H9 (cell line): ENCODE results near the gene FXYD3. TPM values are rescaled to one million over a fixed set of nuclear protein-coding genes. Genes with fewer than 3 reads are reported as not detected.

Source experiments
- DNase-seq: peaks from one replicate; pipeline ENCODE4 v3.0.0-alpha.2; 2017
- H2AFZ ChIP-seq: one replicate; pipeline ENCODE4 v1.6.1; 2013; ENCODE audit warnings: mild to moderate bottlenecking, low read length, control low read depth, moderate library complexity
- H2AK5ac ChIP-seq: 2 replicates; pipeline ENCODE4 v1.6.1; 2013; ENCODE audit warnings: low read length, control low read depth, mixed read lengths; ENCODE audit not compliant: insufficient read length
- H2BK120ac ChIP-seq: one replicate; pipeline ENCODE4 v1.6.1; 2013; ENCODE audit warnings: low read depth, mild to moderate bottlenecking, low read length, control low read depth, inconsistent platforms; ENCODE audit not compliant: poor library complexity, severe bottlenecking
- H2BK12ac ChIP-seq: 2 replicates; pipeline ENCODE4 v1.6.1; 2013; ENCODE audit warnings: low read length, control low read depth, mixed read lengths, low read depth; ENCODE audit not compliant: insufficient read length
- H2BK15ac ChIP-seq: 2 replicates; pipeline ENCODE4 v1.6.1; 2013; ENCODE audit warnings: low read depth, low read length, control low read depth
- H2BK20ac ChIP-seq: one replicate; pipeline ENCODE4 v1.6.1; 2013; ENCODE audit warnings: low read depth, mild to moderate bottlenecking, low read length, control low read depth, inconsistent platforms; ENCODE audit not compliant: poor library complexity, severe bottlenecking
- H2BK5ac ChIP-seq: 2 replicates; pipeline ENCODE4 v1.6.1; 2013; ENCODE audit warnings: low read length, control low read depth, mixed read lengths; ENCODE audit not compliant: insufficient read length
- H3K14ac ChIP-seq: 2 replicates; pipeline ENCODE4 v1.6.1; 2013; ENCODE audit warnings: low read length, control low read depth; ENCODE audit not compliant: insufficient read depth
- H3K18ac ChIP-seq: 2 replicates; pipeline ENCODE4 v1.6.1; 2013; ENCODE audit warnings: low read depth, mild to moderate bottlenecking, mixed read lengths, low read length, control low read depth; ENCODE audit not compliant: insufficient read length
- H3K23ac ChIP-seq: 2 replicates; pipeline ENCODE4 v1.6.1; 2013; ENCODE audit warnings: low read length, control low read depth, mixed read lengths, low read depth; ENCODE audit not compliant: insufficient read length
- H3K23me2 ChIP-seq: 2 replicates; pipeline ENCODE4 v1.6.1; 2013; ENCODE audit warnings: low read depth, mild to moderate bottlenecking, mixed read lengths, low read length, control low read depth; ENCODE audit not compliant: insufficient read length, poor library complexity, severe bottlenecking
- H3K27ac ChIP-seq: 2 replicates; pipeline ENCODE4 v1.5.1; 2013; ENCODE audit warnings: low read length, control low read depth, mixed read lengths, low read depth; ENCODE audit not compliant: insufficient read length
- H3K27me3 ChIP-seq: 2 replicates; pipeline ENCODE4 v1.6.1; 2013; ENCODE audit warnings: low read length, control low read depth, inconsistent platforms; ENCODE audit not compliant: insufficient read depth
- H3K4ac ChIP-seq: 2 replicates; pipeline ENCODE4 v1.6.1; 2013; ENCODE audit warnings: low read depth, mild to moderate bottlenecking, control low read depth, inconsistent platforms, low read length, moderate library complexity
- H3K4me1 ChIP-seq: 2 replicates; pipeline ENCODE4 v1.6.1; 2013; ENCODE audit warnings: low read length, control low read depth, inconsistent platforms; ENCODE audit not compliant: insufficient read depth
- H3K4me2 ChIP-seq: 2 replicates; pipeline ENCODE4 v1.6.1; 2013; ENCODE audit warnings: low read length, control low read depth, mixed read lengths; ENCODE audit not compliant: insufficient read length, insufficient read depth
- H3K56ac ChIP-seq: 2 replicates; pipeline ENCODE4 v1.6.1; 2013; ENCODE audit warnings: low read depth, mild to moderate bottlenecking, mixed read lengths, low read length, control low read depth; ENCODE audit not compliant: insufficient read length
- H3K79me1 ChIP-seq: 2 replicates; pipeline ENCODE4 v1.6.1; 2013; ENCODE audit warnings: low read depth, mild to moderate bottlenecking, moderate library complexity, low read length, control low read depth, inconsistent platforms; ENCODE audit not compliant: insufficient read depth, poor library complexity, severe bottlenecking
- H3K79me2 ChIP-seq: 2 replicates; pipeline ENCODE4 v1.6.1; 2013; ENCODE audit warnings: low read length, control low read depth, inconsistent platforms; ENCODE audit not compliant: insufficient read depth
- H3K9ac ChIP-seq: 2 replicates; pipeline ENCODE4 v1.6.1; 2013; ENCODE audit warnings: low read length, control low read depth, mixed read lengths; ENCODE audit not compliant: insufficient read length; ENCODE audit errors: extremely low read depth
- H3K9me3 ChIP-seq: one replicate; pipeline ENCODE4 v1.6.1; 2013; ENCODE audit warnings: low read depth, low read length, inconsistent platforms; ENCODE audit not compliant: control insufficient read depth
- H3T11ph ChIP-seq: one replicate; pipeline ENCODE4 v1.6.1; 2013; ENCODE audit warnings: mild to moderate bottlenecking, low read length, control low read depth, inconsistent platforms
- H4K20me1 ChIP-seq: one replicate; pipeline ENCODE4 v1.6.1; 2013; ENCODE audit not compliant: control insufficient read depth, insufficient read length, insufficient read depth
- H4K5ac ChIP-seq: 2 replicates; pipeline ENCODE4 v1.6.1; 2013; ENCODE audit warnings: low read depth, mild to moderate bottlenecking, mixed read lengths, low read length, control low read depth; ENCODE audit not compliant: insufficient read length
- H4K8ac ChIP-seq: replicated peaks from 2 replicates; pipeline ENCODE4 v1.6.1; 2013; ENCODE audit warnings: low read length, control low read depth, mixed read lengths, low read depth; ENCODE audit not compliant: insufficient read length
- H4K91ac ChIP-seq: 2 replicates; pipeline ENCODE4 v1.6.1; 2013; ENCODE audit warnings: low read depth, mild to moderate bottlenecking, moderate library complexity, mixed read lengths, low read length, control low read depth; ENCODE audit not compliant: insufficient read length
- H3K27ac Mint-ChIP-seq, 3 experiments: 2 replicates in 2 of 3; 3 replicates in 1 of 3; pipeline ENCODE4 v1.8.0; 2020 to 2021; ENCODE audit warnings: mixed read lengths in 3 of 3, mild to moderate bottlenecking in 1 of 3, moderate library complexity in 1 of 3
- H3K27me3 Mint-ChIP-seq: 2 replicates; pipeline ENCODE4 v1.8.0; 2021; ENCODE audit warnings: low read depth, mild to moderate bottlenecking, moderate library complexity, mixed read lengths
- H3K36me3 Mint-ChIP-seq, 3 experiments: 2 replicates in 2 of 3; 3 replicates in 1 of 3; pipeline ENCODE4 v1.8.0; 2020 to 2021; ENCODE audit warnings: low read depth in 3 of 3, mixed read lengths in 3 of 3; ENCODE audit not compliant: insufficient read depth in 1 of 3
- H3K4me1 Mint-ChIP-seq, 2 experiments: 2 replicates each; pipeline ENCODE4 v1.8.0; 2020; ENCODE audit warnings: mixed read lengths in 2 of 2
- H3K4me3 Mint-ChIP-seq, 2 experiments: 2 replicates in 1 of 2; 3 replicates in 1 of 2; pipeline ENCODE4 v1.8.0; 2020 to 2021; ENCODE audit warnings: mild to moderate bottlenecking in 2 of 2, mixed read lengths in 2 of 2, moderate library complexity in 1 of 2
- H3K9me3 Mint-ChIP-seq, 2 experiments: 2 replicates in 1 of 2; 3 replicates in 1 of 2; pipeline ENCODE4 v1.8.0; 2020; ENCODE audit warnings: mild to moderate bottlenecking in 2 of 2, mixed read lengths in 2 of 2, moderate library complexity in 1 of 2
- WGBS: extraction: QIAGEN DNeasy Blood & Tissue Kit; methylation state at CpG from one replicate; pipeline ENCODE4 v1.1.7; 2013; ENCODE audit warnings: missing lambda C conversion rate, low lambda C conversion rate, mixed read lengths; ENCODE audit not compliant: insufficient read length; ENCODE audit errors: extremely low coverage; 5-methylcytosine and 5-hydroxymethylcytosine counted together
- total RNA-seq: library from RNA; stranded (reverse); gene quantifications from 2 replicates; pipeline ENCODE4 v1.2.1, GENCODE V29; 2021
- TF ChIP-seq, protein P1 (sequence below): fragments of 200-600 bp; sonication (generic); conservative IDR thresholded peaks from 3 replicates; pipeline ENCODE4 v1.8.0; 2021; ENCODE audit warnings: antibody characterized with exemption, mild to moderate bottlenecking

The FXYD3 gene
- total RNA-seq, 1 experiment from 2014 or later = 1.5 TPM

DNA sequence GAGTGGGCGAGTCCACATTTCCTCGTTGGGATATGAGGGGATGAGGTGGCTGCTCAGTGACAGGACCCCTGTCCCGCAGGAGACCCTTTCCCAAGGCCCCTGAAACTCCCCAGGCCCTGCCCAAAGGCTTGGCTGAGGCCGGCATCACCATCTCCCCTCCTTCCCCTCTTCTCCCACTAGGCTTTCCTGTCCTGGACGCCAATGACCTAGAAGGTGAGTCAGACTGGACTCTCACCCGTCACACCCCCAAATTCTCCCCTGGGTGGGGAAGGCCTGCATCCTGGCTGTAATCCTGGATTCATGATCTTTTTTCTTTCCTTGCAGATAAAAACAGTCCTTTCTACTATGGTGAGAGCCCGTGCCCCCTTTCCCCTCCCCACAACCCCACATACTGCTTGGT is 5.3 kb downstream of the FXYD3 start:
- no peak overlapping the region for H3K14ac ChIP-seq
- TF ChIP-seq, protein P1, sequence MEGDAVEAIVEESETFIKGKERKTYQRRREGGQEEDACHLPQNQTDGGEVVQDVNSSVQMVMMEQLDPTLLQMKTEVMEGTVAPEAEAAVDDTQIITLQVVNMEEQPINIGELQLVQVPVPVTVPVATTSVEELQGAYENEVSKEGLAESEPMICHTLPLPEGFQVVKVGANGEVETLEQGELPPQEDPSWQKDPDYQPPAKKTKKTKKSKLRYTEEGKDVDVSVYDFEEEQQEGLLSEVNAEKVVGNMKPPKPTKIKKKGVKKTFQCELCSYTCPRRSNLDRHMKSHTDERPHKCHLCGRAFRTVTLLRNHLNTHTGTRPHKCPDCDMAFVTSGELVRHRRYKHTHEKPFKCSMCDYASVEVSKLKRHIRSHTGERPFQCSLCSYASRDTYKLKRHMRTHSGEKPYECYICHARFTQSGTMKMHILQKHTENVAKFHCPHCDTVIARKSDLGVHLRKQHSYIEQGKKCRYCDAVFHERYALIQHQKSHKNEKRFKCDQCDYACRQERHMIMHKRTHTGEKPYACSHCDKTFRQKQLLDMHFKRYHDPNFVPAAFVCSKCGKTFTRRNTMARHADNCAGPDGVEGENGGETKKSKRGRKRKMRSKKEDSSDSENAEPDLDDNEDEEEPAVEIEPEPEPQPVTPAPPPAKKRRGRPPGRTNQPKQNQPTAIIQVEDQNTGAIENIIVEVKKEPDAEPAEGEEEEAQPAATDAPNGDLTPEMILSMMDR = no peak
- no peaks in the 10 kb centered on the region; the same call in 1 of the 2 replicates for H3K4me1 ChIP-seq
- no peak overlapping the region for H2BK12ac ChIP-seq
- H2AFZ ChIP-seq = no peak overlapping the region
- H2BK5ac ChIP-seq = no peak overlapping the region
- H4K20me1 ChIP-seq = no peaks in the 10 kb centered on the region
- no peak overlapping the region for H2BK15ac ChIP-seq
- Mint-ChIP-seq H3K36me3 (no peaks in the 10 kb centered on the region), H3K4me1 (peaks cover 41 to 53% of the 10 kb centered on the region in 2 experiments), H3K27me3 (peaks cover 10% of the 10 kb centered on the region), H3K27ac (no peak overlapping the region), H3K9me3 (no peaks in the 10 kb centered on the region), H3K4me3 (no peak overlapping the region)
- H4K8ac ChIP-seq = no peak overlapping the region
- no peak overlapping the region for H3T11ph ChIP-seq
- H3K23ac ChIP-seq = no peak overlapping the region
- H4K91ac ChIP-seq = no peak overlapping the region
- no peak overlapping the region for H3K56ac ChIP-seq
- H3K9ac ChIP-seq = no peak overlapping the region
- no peak overlapping the region for H3K18ac ChIP-seq
- no peak overlapping the region for H2AK5ac ChIP-seq
- no peaks in the 10 kb centered on the region for H3K9me3 ChIP-seq
- no peaks in the 10 kb centered on the region for H3K27me3 ChIP-seq
- H3K79me2 ChIP-seq = no peaks in the 10 kb centered on the region
- WGBS = no CpG with 5 or more reads among the region's 7 CpGs
- no peak overlapping the region for H2BK20ac ChIP-seq
- H3K4me2 ChIP-seq = no peak overlapping the region
- no peaks in the 10 kb centered on the region for H3K23me2 ChIP-seq
- no peak for DNase-seq
- no peaks in the 10 kb centered on the region for H3K79me1 ChIP-seq
- H2BK120ac ChIP-seq = no peak overlapping the region
- H3K4ac ChIP-seq = no peak overlapping the region
- no peak overlapping the region for H4K5ac ChIP-seq
- H3K27ac ChIP-seq = no peak overlapping the region
